ENCODE data around the gene EIF4G3.
"Not testable (repeated sequence)": the region's sequence is repeated elsewhere in the genome, so short reads cannot be mapped to it uniquely, and the experiment has no call there.

Gene EIF4G3

GRCh38 chr1:21200767-21201166, 24.1 kb upstream of the EIF4G3 start:
- Mint-ChIP-seq H3K4me3 (no peak overlapping the region), H3K4me1 (no peaks in the 10 kb centered on the region), H3K36me3 (ENCODE audit: low read depth) (no peaks in the 10 kb centered on the region), H3K27me3 (ENCODE audit: low read depth) (peaks cover 10% of the 10 kb centered on the region), H3K27ac (no peak overlapping the region), H3K9me3 (no peaks in the 10 kb centered on the region)
- TF ChIP-seq, protein P1, sequence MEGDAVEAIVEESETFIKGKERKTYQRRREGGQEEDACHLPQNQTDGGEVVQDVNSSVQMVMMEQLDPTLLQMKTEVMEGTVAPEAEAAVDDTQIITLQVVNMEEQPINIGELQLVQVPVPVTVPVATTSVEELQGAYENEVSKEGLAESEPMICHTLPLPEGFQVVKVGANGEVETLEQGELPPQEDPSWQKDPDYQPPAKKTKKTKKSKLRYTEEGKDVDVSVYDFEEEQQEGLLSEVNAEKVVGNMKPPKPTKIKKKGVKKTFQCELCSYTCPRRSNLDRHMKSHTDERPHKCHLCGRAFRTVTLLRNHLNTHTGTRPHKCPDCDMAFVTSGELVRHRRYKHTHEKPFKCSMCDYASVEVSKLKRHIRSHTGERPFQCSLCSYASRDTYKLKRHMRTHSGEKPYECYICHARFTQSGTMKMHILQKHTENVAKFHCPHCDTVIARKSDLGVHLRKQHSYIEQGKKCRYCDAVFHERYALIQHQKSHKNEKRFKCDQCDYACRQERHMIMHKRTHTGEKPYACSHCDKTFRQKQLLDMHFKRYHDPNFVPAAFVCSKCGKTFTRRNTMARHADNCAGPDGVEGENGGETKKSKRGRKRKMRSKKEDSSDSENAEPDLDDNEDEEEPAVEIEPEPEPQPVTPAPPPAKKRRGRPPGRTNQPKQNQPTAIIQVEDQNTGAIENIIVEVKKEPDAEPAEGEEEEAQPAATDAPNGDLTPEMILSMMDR (IDR thresholded peaks at IDR 0.05; ENCODE audit: unreplicated experiment in 3 of 3) = no peak

DNA sequence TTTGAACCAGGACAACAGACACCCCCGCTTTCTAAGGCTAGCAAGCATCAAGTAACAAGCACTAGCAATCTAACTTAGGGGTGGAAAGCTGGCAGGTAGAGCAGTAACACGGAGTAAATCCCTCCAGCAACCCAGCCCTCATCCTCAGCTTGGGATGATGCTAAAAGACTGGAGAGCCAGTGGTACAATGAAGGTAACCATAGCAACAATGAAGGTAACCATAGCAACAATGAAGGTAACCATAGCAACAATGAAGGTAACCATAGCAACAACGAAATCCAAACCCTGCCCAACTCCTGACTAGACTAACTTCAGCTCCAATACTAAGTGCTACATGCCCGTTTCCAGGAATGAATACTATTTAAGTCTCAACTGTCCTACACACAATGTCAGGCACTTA, 22.2 kb upstream of the EIF4G3 start:
- no peak overlapping the region for H3K27ac Mint-ChIP-seq
- no peaks in the 10 kb centered on the region for H3K9me3 Mint-ChIP-seq
- no peaks in the 10 kb centered on the region for H3K4me1 Mint-ChIP-seq
- H3K27me3 Mint-ChIP-seq (ENCODE audit: low read depth) = peaks cover 16% of the 10 kb centered on the region
- H3K36me3 Mint-ChIP-seq (ENCODE audit: low read depth) = no peaks in the 10 kb centered on the region
- no peak overlapping the region for H3K4me3 Mint-ChIP-seq
- TF ChIP-seq, protein P1 (IDR thresholded peaks at IDR 0.05; ENCODE audit: unreplicated experiment in 3 of 3) = no peak

DNA sequence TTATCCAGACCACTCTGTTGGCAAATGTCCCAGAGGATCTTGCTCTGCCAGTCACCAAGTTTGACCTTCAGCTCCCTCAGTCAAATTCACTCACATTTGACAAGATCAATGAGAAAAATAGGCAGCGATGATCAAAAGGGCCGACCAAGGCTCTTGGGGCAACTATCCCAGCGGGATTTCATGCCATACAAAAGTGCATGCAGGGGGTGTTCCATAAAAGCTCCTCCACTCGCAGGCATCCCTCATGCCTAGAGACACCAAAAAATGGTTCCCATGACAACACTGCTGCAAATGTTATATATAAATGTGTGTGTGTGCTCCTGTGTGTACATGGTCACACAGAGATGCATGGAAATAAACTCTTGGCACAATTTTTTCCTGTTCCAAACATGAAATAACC, 16.2 kb upstream of the EIF4G3 start:
- TF ChIP-seq, protein P1 (IDR thresholded peaks at IDR 0.05; ENCODE audit: unreplicated experiment in 3 of 3) = no peak
- H3K9me3 Mint-ChIP-seq = no peaks in the 10 kb centered on the region
- H3K4me1 Mint-ChIP-seq = peaks cover 18% of the 10 kb centered on the region
- no peak overlapping the region for H3K4me3 Mint-ChIP-seq
- H3K27ac Mint-ChIP-seq = no peak overlapping the region
- H3K27me3 Mint-ChIP-seq (ENCODE audit: low read depth) = peaks cover 27% of the 10 kb centered on the region
- no peaks in the 10 kb centered on the region for H3K36me3 Mint-ChIP-seq (ENCODE audit: low read depth)

- no peaks in the 10 kb centered on the region for H3K9me3 Mint-ChIP-seq
- TF ChIP-seq, protein P1 (IDR thresholded peaks at IDR 0.05; ENCODE audit: unreplicated experiment in 3 of 3) = no peak
- H3K36me3 Mint-ChIP-seq (ENCODE audit: low read depth) = no peaks in the 10 kb centered on the region
- no peak overlapping the region for H3K4me3 Mint-ChIP-seq
- peaks cover 22% of the 10 kb centered on the region for H3K27me3 Mint-ChIP-seq (ENCODE audit: low read depth)
- peaks cover 18% of the 10 kb centered on the region for H3K4me1 Mint-ChIP-seq
- no peak overlapping the region for H3K27ac Mint-ChIP-seq
Measured at GRCh38 chr1:21192284-21192683, 15.6 kb upstream of the EIF4G3 start.

- peaks cover 18% of the 10 kb centered on the region for H3K27me3 Mint-ChIP-seq (ENCODE audit: low read depth)
- not testable (repeated sequence) for H3K4me3 Mint-ChIP-seq; H3K27ac Mint-ChIP-seq; H3K9me3 Mint-ChIP-seq; H3K36me3 Mint-ChIP-seq (ENCODE audit: low read depth)
- H3K4me1 Mint-ChIP-seq = peaks cover 18% of the 10 kb centered on the region
Measured at GRCh38 chr1:21190771-21191170, 14.1 kb upstream of the EIF4G3 start.

DNA sequence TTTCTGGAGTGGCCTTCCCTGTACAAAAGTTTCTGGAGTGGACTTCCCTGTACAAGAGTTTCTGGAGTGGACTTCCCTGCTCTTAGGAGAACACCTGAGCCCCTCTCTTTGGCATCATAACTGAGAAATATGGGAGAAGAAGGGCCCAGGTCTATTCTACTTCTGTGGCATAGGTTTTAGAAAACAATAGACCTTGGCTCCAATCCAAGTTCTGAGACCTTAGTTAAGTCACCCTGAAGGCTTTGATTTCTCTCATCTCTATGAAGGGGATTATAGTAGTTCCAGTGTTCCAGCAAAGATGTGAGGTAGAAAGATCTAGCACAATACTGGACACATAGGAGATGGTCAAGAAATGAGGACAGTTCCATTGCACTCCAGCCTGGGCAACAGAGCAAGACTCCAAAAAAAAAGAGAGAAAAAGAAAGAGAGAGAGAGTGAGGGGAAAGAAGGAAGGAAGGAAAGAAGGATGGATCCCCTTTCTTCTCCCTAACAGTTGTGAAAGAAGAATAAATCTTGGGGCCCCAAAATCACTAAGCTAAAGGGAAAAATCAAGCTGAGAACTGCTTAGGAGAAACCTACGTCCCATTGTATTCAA, 13.3 kb upstream of the EIF4G3 start:
- H3K9me3 Mint-ChIP-seq = no peaks in the 10 kb centered on the region
- TF ChIP-seq, protein P1 (IDR thresholded peaks at IDR 0.05; ENCODE audit: unreplicated experiment in 3 of 3) = no peak
- no peaks in the 10 kb centered on the region for H3K36me3 Mint-ChIP-seq (ENCODE audit: low read depth)
- H3K27ac Mint-ChIP-seq = no peak overlapping the region
- H3K27me3 Mint-ChIP-seq (ENCODE audit: low read depth) = peaks cover 13% of the 10 kb centered on the region
- no peak overlapping the region for H3K4me3 Mint-ChIP-seq
- H3K4me1 Mint-ChIP-seq = peaks cover 18% of the 10 kb centered on the region

All from nephron (organoid).